G401.6 (cell line): ENCODE measurements around the gene GTF2A2.

ENCODE experiments used
- FAIRE-seq: peaks from 2 replicates; lab custom pipeline; 2012; peaks lifted over from hg19 to GRCh38; lab: Jason Lieb, UNC

The GTF2A2 gene

DNA sequence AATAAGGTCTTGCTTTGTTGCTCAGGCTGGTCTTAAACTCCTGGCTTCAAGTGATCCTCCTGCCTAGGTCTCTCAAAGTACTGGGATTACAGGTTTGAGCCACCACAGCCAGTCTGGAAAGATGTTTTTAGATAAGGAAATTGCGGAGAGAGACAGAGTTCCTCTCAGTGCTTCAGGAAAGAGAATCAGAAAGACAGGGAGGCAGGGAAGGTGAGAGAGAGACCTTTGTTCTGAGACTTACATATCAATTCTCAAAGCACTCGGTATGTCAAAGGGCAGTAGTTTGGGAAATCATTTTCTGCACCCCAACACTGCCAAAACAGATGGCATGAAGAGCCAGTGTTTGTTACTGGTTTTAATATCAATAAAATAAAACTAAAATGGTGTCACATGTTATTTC is 58.9 kb downstream of the GTF2A2 start:
- FAIRE-seq = no peak

GRCh38 chr15:59596640-59597039 is 60.7 kb downstream of the GTF2A2 start:
- FAIRE-seq = no peak

GRCh38 chr15:59595434-59595915 is 61.8 kb downstream of the GTF2A2 start:
- no peak for FAIRE-seq

- FAIRE-seq = no peak
Measured at GRCh38 chr15:59594991-59595390, 62.3 kb downstream of the GTF2A2 start.

GRCh38 chr15:59594493-59594942 is 62.8 kb downstream of the GTF2A2 start:
- no peak for FAIRE-seq

DNA sequence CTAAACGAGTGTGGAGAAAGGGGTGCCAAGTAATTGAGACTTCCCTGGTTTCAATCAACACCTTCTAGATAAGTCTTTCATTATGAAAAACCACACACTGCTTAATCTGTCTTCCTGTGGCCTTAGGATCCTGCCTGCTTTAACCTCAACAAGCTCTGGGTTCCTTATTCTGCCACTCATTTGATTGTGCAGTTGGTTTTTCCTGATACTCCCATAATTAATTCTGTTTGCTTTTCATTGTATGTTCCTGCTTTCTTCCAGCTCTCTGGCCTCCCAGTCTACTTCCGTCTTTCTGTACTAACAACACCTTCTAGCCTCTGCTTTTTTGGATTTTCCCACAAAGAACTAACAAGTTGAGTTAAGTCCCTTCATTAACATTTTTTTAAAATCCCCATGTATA is 66.0 kb downstream of the GTF2A2 start:
- FAIRE-seq = no peak

GRCh38 chr15:59590027-59590426 is 67.3 kb downstream of the GTF2A2 start:
- FAIRE-seq = no peak
